Osteoblast (primary cell): ENCODE measurements around the gene ATIC. TPM values are rescaled to one million over a fixed set of nuclear protein-coding genes. Genes with fewer than 3 reads are reported as not detected.

Experiments used
- DNase-seq: peaks from one replicate; pipeline ENCODE4 v3.0.0; 2011; ENCODE audit warnings: low spot score, mixed read lengths; ENCODE audit not compliant: insufficient read length; ENCODE audit errors: missing footprints
- H2AFZ ChIP-seq: 2 replicates; pipeline ENCODE4 v1.6.0; 2011; ENCODE audit warnings: mild to moderate bottlenecking, low read length
- H3K27ac ChIP-seq: 2 replicates; pipeline ENCODE4 v1.5.1; 2011; ENCODE audit warnings: mild to moderate bottlenecking, low read depth, low read length, moderate library complexity
- H3K27me3 ChIP-seq: 2 replicates; pipeline ENCODE4 v1.6.0; 2012; ENCODE audit warnings: mild to moderate bottlenecking, control low read depth, inconsistent platforms, low read length, moderate library complexity; ENCODE audit not compliant: insufficient read depth
- H3K36me3 ChIP-seq: 2 replicates; pipeline ENCODE4 v1.5.1; 2011; ENCODE audit warnings: mild to moderate bottlenecking, low read length, control low read depth, moderate library complexity; ENCODE audit not compliant: insufficient read depth
- H3K4me1 ChIP-seq: 2 replicates; pipeline ENCODE4 v1.5.1; 2011; ENCODE audit warnings: mild to moderate bottlenecking, low read length, control low read depth, moderate library complexity; ENCODE audit not compliant: insufficient read depth
- H3K4me2 ChIP-seq: 2 replicates; pipeline ENCODE4 v1.6.0; 2011; ENCODE audit warnings: mild to moderate bottlenecking, low read length; ENCODE audit not compliant: insufficient read depth
- H3K4me3 ChIP-seq: fragments of 200-600 bp; sonication (generic); 3 replicates; pipeline ENCODE4 v1.5.1; 2012; ENCODE audit warnings: mild to moderate bottlenecking, low read length, inconsistent platforms; ENCODE audit not compliant: insufficient read depth
- H3K79me2 ChIP-seq: 2 replicates; pipeline ENCODE4 v1.6.0; 2012; ENCODE audit warnings: mild to moderate bottlenecking, low read length, control low read depth, inconsistent platforms; ENCODE audit not compliant: insufficient read depth
- H3K9me3 ChIP-seq: 2 replicates; pipeline ENCODE4 v1.5.1; 2011; ENCODE audit warnings: low read depth, low read length, control low read depth
- H4K20me1 ChIP-seq: 2 replicates; pipeline ENCODE4 v1.6.0; 2012; ENCODE audit warnings: mild to moderate bottlenecking, low read length, control low read depth; ENCODE audit not compliant: insufficient read depth
- CTCF ChIP-seq: IDR thresholded peaks from 2 replicates; pipeline ENCODE4 v1.5.1; 2011; ENCODE audit warnings: mild to moderate bottlenecking, low read depth, low read length, moderate library complexity; ENCODE audit errors: extremely low read depth
- total RNA-seq: library from RNA; depleted of rRNA; stranded (reverse); fragments of >200 nt; gene quantifications from 2 replicates; pipeline ENCODE4 v1.2.3, GENCODE V29; 2012

The ATIC gene
- total RNA-seq, 1 donor = 17.7 TPM

GRCh38 chr2:215380699-215381098, 68.8 kb downstream of the ATIC start:
- H3K27ac ChIP-seq = peak overlapping the region; percentile 13
- no peaks in the 10 kb centered on the region for H3K27me3 ChIP-seq
- peaks cover 97% of the 10 kb centered on the region for H3K36me3 ChIP-seq
- no peak overlapping the region for H3K4me2 ChIP-seq
- H3K79me2 ChIP-seq = peaks cover 6% of the 10 kb centered on the region
- H4K20me1 ChIP-seq = peaks cover 60% of the 10 kb centered on the region
- no peak for TF ChIP-seq CTCF
- peaks cover 25% of the 10 kb centered on the region for H3K4me1 ChIP-seq
- H3K9me3 ChIP-seq = no peaks in the 10 kb centered on the region
- no peak for DNase-seq
- H3K4me3 ChIP-seq = no peak overlapping the region
- no peak overlapping the region for H2AFZ ChIP-seq

DNA sequence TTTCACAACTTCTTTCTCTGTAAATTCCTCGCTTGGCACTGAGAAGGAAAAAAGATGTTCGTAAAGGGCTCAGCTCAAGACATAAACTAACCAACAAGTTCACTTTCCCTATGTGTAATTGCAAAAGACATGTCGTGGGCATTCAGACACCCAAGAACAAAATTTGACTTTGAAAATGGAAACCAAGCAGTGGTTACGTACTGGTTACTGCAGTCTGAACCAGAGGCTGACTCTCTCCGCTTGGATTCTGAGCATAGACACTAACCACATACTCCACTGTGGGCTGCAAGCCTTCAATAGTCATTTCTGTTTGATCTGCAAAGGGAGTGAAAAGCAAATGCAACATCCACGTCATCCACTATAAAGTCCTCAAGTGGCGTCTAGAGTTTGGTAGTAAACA, 70.2 kb downstream of the ATIC start:
- Histone ChIP-seq H3K4me1 (peaks cover 25% of the 10 kb centered on the region), H2AFZ (no peak overlapping the region), H3K79me2 (peaks cover 6% of the 10 kb centered on the region), H3K27me3 (no peaks in the 10 kb centered on the region), H3K9me3 (no peaks in the 10 kb centered on the region), H3K27ac (peak overlapping the region; percentile 49), H3K36me3 (peaks cover 94% of the 10 kb centered on the region), H3K4me2 (no peak overlapping the region), H3K4me3 (no peak overlapping the region), H4K20me1 (peaks cover 58% of the 10 kb centered on the region)
- peak; percentile 11 for DNase-seq
- no peak for TF ChIP-seq CTCF

DNA sequence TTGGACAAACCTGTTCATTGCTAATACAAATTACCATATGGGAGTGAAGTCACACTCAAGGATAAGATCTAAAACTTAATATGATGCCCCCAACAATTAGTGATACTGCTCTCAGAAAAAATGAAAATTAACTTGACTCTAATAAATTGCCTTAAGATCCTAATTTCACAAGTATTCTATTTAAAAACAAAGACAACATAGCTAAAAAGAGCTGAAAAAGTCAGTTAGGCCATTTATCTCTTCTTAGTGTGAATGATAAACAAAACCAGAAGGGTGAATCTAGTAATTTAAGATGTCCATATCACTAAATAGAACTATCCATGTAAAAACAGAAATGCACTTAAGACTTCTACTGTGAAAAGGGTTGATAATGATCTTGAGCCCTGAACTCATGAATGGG, 70.6 kb downstream of the ATIC start:
- no peak for DNase-seq
- Histone ChIP-seq H3K27me3 (no peaks in the 10 kb centered on the region), H3K79me2 (peaks cover 6% of the 10 kb centered on the region), H3K4me2 (no peak overlapping the region), H2AFZ (no peak overlapping the region), H4K20me1 (peaks cover 54% of the 10 kb centered on the region), H3K4me3 (no peak overlapping the region), H3K27ac (no peak overlapping the region), H3K4me1 (peaks cover 25% of the 10 kb centered on the region), H3K9me3 (no peaks in the 10 kb centered on the region), H3K36me3 (peaks cover 94% of the 10 kb centered on the region)
- TF ChIP-seq CTCF = no peak

- Histone ChIP-seq H3K4me2 (no peak overlapping the region), H3K27me3 (no peaks in the 10 kb centered on the region), H3K4me1 (peaks cover 23% of the 10 kb centered on the region), H4K20me1 (peaks cover 55% of the 10 kb centered on the region), H3K4me3 (no peak overlapping the region), H3K36me3 (peaks cover 94% of the 10 kb centered on the region), H3K79me2 (peaks cover 6% of the 10 kb centered on the region), H2AFZ (no peak overlapping the region), H3K9me3 (no peaks in the 10 kb centered on the region), H3K27ac (peak overlapping the region; percentile 38)
- no peak for TF ChIP-seq CTCF
- DNase-seq = peak; percentile 29
Measured at GRCh38 chr2:215383652-215384279, 71.9 kb downstream of the ATIC start.
